Glutamatergic neuron (in vitro differentiated cells): ENCODE data around the gene WDR20. TPM values are rescaled to one million over a fixed set of nuclear protein-coding genes. Genes with fewer than 3 reads are reported as not detected.
"Not testable (repeated sequence)": the region's sequence is repeated elsewhere in the genome, so short reads cannot be mapped to it uniquely, and the experiment has no call there.

ENCODE experiments used
- DNase-seq: peaks from one replicate; pipeline ENCODE4 v3.0.0; 2022
- H3K27ac Mint-ChIP-seq: one replicate; pipeline ENCODE4 v1.8.0; 2020; ENCODE audit warnings: mild to moderate bottlenecking, mixed read lengths, inconsistent platforms; ENCODE audit not compliant: unreplicated experiment
- H3K27me3 Mint-ChIP-seq: one replicate; pipeline ENCODE4 v1.8.0; 2020; ENCODE audit warnings: mild to moderate bottlenecking, moderate library complexity, mixed read lengths, inconsistent platforms; ENCODE audit not compliant: unreplicated experiment
- H3K36me3 Mint-ChIP-seq: one replicate; pipeline ENCODE4 v1.8.0; 2020; ENCODE audit warnings: mild to moderate bottlenecking, mixed read lengths, inconsistent platforms; ENCODE audit not compliant: unreplicated experiment
- H3K4me1 Mint-ChIP-seq: one replicate; pipeline ENCODE4 v1.8.0; 2020; ENCODE audit warnings: mild to moderate bottlenecking, low read depth, mixed read lengths, inconsistent platforms; ENCODE audit not compliant: unreplicated experiment
- H3K4me3 Mint-ChIP-seq: one replicate; pipeline ENCODE4 v1.8.0; 2020; ENCODE audit warnings: mild to moderate bottlenecking, mixed read lengths, inconsistent platforms; ENCODE audit not compliant: unreplicated experiment
- H3K9me3 Mint-ChIP-seq: one replicate; pipeline ENCODE4 v1.8.0; 2020; ENCODE audit warnings: mild to moderate bottlenecking, moderate library complexity, mixed read lengths, inconsistent platforms; ENCODE audit not compliant: unreplicated experiment
- total RNA-seq: library from RNA; stranded (reverse); fragmentation: NEBNext Ultra II Directional; extraction: Animal tissue kit (Norgen Biotek cat#: 25700); gene quantifications from one replicate; pipeline ENCODE4 v1.2.1, GENCODE V29; 2021; ENCODE audit not compliant: unreplicated experiment
- TF ChIP-seq, protein P1 (sequence below): fragments of 200-600 bp; sonication (generic); IDR thresholded peaks from one replicate; pipeline ENCODE4 v1.5.0; 2021; ENCODE audit not compliant: partially characterized antibody, unreplicated experiment

WDR20 gene
- total RNA-seq, 1 donor from 2014 or later, result 38.1 TPM

DNA sequence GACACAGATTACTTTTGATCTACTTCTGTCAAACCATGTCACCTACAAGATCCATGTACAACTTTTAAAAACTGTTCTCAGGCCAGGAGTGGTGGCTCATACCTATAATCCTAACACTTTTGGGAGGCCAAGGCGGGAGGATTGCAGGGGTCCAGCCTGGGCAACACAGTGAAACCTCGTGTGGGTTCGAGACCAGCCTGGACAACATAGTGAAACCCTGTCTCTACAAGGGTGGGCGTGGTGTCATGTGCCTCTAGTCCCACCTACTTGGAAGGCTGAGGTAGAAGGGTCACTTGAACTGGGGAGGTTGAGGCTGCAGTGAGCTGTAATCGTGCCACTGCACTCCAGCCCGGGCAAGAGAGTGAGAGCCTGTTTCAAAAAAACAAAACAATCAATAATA, 5.7 kb downstream of the WDR20 start:
- no peaks in the 10 kb centered on the region for H3K36me3 Mint-ChIP-seq
- peaks cover 12% of the 10 kb centered on the region for H3K4me1 Mint-ChIP-seq
- peaks cover 2% of the 10 kb centered on the region for H3K9me3 Mint-ChIP-seq
- H3K27me3 Mint-ChIP-seq, result peaks cover 3% of the 10 kb centered on the region
- DNase-seq, result no peak
- TF ChIP-seq, protein P1, sequence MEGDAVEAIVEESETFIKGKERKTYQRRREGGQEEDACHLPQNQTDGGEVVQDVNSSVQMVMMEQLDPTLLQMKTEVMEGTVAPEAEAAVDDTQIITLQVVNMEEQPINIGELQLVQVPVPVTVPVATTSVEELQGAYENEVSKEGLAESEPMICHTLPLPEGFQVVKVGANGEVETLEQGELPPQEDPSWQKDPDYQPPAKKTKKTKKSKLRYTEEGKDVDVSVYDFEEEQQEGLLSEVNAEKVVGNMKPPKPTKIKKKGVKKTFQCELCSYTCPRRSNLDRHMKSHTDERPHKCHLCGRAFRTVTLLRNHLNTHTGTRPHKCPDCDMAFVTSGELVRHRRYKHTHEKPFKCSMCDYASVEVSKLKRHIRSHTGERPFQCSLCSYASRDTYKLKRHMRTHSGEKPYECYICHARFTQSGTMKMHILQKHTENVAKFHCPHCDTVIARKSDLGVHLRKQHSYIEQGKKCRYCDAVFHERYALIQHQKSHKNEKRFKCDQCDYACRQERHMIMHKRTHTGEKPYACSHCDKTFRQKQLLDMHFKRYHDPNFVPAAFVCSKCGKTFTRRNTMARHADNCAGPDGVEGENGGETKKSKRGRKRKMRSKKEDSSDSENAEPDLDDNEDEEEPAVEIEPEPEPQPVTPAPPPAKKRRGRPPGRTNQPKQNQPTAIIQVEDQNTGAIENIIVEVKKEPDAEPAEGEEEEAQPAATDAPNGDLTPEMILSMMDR, result no peak
- H3K4me3 Mint-ChIP-seq, result no peak overlapping the region
- H3K27ac Mint-ChIP-seq, result no peak overlapping the region

DNA sequence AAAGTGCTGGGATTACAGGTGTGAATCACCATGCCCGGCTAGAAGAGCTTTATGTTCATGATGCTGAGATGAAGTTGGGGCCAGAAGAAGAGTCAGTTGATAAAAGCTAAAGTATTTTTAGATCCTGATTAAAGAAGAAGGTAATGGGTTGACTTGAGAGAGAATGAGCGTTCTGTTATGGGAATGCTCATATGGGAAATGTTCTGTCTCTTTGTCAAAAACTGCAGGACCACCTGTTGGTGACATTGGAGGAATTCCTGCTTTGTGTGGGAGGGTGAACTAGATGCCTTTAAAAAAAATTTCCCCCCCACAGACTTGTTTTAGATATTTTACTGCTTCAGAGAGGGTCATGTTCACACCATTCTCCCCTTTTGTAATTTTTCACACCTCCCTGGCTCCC, 6.7 kb downstream of the WDR20 start:
- Mint-ChIP-seq H3K36me3 (no peaks in the 10 kb centered on the region), H3K27ac (no peak overlapping the region), H3K27me3 (peaks cover 3% of the 10 kb centered on the region), H3K4me1 (peaks cover 3% of the 10 kb centered on the region), H3K4me3 (no peak overlapping the region), H3K9me3 (peaks cover 2% of the 10 kb centered on the region)
- TF ChIP-seq, protein P1, result no peak
- DNase-seq, result no peak

DNA sequence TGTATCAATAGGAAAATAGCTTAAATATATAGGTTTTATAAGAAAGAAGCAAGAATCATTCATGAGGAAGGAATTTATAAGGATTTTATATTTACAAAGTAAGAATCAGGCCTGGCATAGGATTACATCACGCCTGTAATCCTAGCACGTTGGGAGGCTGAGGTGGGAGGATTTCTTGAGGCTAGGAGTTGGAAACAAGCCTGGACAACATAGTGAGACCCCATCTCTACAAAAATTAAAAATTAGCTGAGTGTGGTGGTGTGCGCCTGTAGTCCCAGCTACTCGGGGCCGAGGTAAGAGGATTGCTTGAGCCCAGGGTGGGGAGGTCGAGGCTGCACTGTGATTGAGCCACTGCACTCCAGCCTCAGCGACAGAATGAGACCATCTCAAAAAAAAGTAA, 10.4 kb downstream of the WDR20 start:
- Mint-ChIP-seq H3K36me3 (no peaks in the 10 kb centered on the region), H3K4me1 (peaks cover 7% of the 10 kb centered on the region), H3K27ac (no peak overlapping the region), H3K9me3 (peaks cover 2% of the 10 kb centered on the region), H3K27me3 (peaks cover 3% of the 10 kb centered on the region), H3K4me3 (no peak overlapping the region)
- TF ChIP-seq, protein P1, result no peak
- DNase-seq, result no peak

DNA sequence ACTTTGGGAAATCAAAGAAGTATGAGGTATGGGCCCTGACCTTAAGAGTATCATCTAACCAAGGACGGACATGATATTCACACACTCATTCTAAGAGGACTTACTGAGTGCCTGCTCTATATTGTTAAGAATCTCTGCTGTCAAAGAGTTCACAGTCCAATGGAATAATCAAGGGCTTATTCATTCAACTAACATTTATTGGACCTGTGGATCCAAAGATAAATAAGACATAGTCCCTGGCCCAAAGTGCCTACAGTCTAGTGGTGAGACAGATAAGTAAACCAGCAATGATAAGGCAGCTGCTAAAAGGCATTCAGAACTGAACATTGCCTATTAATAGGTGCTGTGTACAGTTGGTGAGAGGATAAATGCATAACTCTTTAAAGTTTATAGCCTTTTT, 11.0 kb downstream of the WDR20 start:
- Mint-ChIP-seq H3K27ac (no peak overlapping the region), H3K4me1 (peaks cover 9% of the 10 kb centered on the region), H3K9me3 (peaks cover 2% of the 10 kb centered on the region), H3K4me3 (no peak overlapping the region), H3K27me3 (peaks cover 3% of the 10 kb centered on the region), H3K36me3 (no peaks in the 10 kb centered on the region)
- TF ChIP-seq, protein P1, result no peak
- no peak for DNase-seq

DNA sequence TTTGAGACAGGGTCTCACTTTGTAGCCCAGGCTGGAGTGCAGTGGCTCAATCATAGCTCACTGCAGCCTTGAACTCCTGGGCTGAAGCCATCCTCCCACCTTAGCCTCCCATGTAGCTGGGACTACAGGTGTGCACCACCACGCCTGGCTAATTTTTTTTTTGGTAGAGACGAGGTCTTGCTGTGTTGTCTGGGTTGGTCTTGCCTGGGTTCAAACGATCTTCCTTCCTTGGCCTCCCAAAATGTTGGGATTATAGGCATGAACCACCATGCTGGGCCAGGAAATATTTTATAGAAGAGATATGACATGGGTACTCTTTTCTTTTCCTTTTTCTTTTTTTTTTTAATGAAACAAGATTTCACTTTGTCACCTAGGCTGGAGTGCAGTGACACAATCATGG, 11.7 kb downstream of the WDR20 start:
- DNase-seq, H3K27ac Mint-ChIP-seq, H3K4me3 Mint-ChIP-seq, H3K36me3 Mint-ChIP-seq, H3K4me1 Mint-ChIP-seq, H3K9me3 Mint-ChIP-seq, H3K27me3 Mint-ChIP-seq: not testable (repeated sequence)

DNA sequence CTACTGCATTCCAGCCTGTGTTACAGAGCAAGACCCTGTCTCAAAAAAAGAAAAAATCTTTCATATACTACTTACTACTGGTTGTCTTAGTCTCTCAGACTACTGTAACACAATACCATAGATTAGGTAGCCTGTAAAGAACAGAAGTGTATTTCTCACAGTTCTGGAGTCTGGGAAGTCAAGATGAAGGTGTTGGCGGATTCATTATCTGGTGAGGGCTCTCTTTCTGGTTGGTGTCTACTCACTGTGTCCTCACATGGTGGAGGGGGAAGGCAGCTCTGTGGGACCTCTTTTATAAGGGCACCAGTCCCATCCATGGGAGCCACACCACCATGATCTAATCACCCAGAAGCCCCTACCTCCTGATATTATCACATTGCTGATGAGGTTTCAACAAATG, 14.4 kb downstream of the WDR20 start:
- no peaks in the 10 kb centered on the region for H3K27me3 Mint-ChIP-seq
- TF ChIP-seq, protein P1, result no peak
- no peaks in the 10 kb centered on the region for H3K36me3 Mint-ChIP-seq
- no peak overlapping the region for H3K27ac Mint-ChIP-seq
- no peak for DNase-seq
- H3K4me3 Mint-ChIP-seq, result no peak overlapping the region
- H3K9me3 Mint-ChIP-seq, result peaks cover 3% of the 10 kb centered on the region
- peaks cover 9% of the 10 kb centered on the region for H3K4me1 Mint-ChIP-seq
